22Rv1 (cell line): ENCODE measurements around the gene CDK11B.

Experiments
- ZFX ChIP-seq: fragments of 450-650 bp; IDR thresholded peaks from 2 replicates; pipeline ENCODE4 v1.6.1; 2017; ENCODE audit warnings: antibody characterized with exemption, borderline replicate concordance
- TF ChIP-seq, protein P1 (sequence below): fragments of 450-650 bp; IDR thresholded peaks from 2 replicates; pipeline ENCODE4 v1.5.1; 2017; ENCODE audit warnings: mild to moderate bottlenecking

DNA sequence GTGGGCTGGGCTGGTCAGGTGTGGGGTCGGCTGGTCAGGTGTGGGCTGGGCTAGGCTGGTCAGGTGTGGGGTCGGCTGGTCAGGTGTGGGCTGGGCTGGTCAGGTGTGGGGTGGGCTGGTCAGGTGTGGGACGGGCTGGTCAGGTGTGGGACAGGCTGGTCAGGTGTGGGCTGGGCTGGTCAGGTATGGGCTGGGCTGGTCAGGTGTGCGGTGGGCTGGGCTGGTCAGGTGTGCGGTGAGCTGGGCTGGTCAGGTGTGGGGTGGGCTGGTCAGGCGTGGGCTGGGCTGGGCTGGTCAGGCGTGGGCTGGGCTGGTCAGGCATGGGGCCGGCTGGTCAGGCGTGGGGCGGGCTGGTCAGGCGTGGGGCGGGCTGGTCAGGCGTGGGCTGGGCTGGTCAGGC lies 52.6 kb downstream of the CDK11B start:
- TF ChIP-seq, protein P1, sequence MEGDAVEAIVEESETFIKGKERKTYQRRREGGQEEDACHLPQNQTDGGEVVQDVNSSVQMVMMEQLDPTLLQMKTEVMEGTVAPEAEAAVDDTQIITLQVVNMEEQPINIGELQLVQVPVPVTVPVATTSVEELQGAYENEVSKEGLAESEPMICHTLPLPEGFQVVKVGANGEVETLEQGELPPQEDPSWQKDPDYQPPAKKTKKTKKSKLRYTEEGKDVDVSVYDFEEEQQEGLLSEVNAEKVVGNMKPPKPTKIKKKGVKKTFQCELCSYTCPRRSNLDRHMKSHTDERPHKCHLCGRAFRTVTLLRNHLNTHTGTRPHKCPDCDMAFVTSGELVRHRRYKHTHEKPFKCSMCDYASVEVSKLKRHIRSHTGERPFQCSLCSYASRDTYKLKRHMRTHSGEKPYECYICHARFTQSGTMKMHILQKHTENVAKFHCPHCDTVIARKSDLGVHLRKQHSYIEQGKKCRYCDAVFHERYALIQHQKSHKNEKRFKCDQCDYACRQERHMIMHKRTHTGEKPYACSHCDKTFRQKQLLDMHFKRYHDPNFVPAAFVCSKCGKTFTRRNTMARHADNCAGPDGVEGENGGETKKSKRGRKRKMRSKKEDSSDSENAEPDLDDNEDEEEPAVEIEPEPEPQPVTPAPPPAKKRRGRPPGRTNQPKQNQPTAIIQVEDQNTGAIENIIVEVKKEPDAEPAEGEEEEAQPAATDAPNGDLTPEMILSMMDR: no peak
- no peak for TF ChIP-seq ZFX
